MM.1S (cell line): ENCODE data around the gene GRXCR2.

ENCODE experiments used
- CTCF ChIP-seq: fragments of 300-600 bp; sonication (generic); IDR thresholded peaks from 2 replicates; pipeline ENCODE4 v1.5.1; 2016; ENCODE audit warnings: antibody characterized with exemption, low read length, mixed read lengths
- EZH2 ChIP-seq: fragments of 300-600 bp; sonication (generic); optimal IDR thresholded peaks from 2 replicates; pipeline ENCODE3; 2017; ENCODE audit warnings: low read depth, mild to moderate bottlenecking, antibody characterized with exemption, low read length, mixed read lengths

GRCh38 chr5:145917288-145917687, 44.5 kb upstream of the GRXCR2 start:
- TF ChIP-seq CTCF: no peak
- no peak for TF ChIP-seq EZH2
